Dermis microvascular lymphatic vessel endothelial cell (primary cell): ENCODE measurements around the gene SNED1. TPM values are rescaled to one million over a fixed set of nuclear protein-coding genes. Genes with fewer than 3 reads are reported as not detected.
"Not testable (repeated sequence)": the region's sequence is repeated elsewhere in the genome, so short reads cannot be mapped to it uniquely, and the experiment has no call there.

Experiments used
- DNase-seq, 2 donors: peaks; one replicate each; pipeline versions ENCODE4 v3.0.0 to v3.0.0-alpha.2; 2010; ENCODE audit warnings: low read depth in 2 of 2
- total RNA-seq: library from RNA; depleted of rRNA; stranded (reverse); fragments of >200 nt; gene quantifications from 2 replicates; pipeline ENCODE4 v1.2.1, GENCODE V29; 2014

SNED1 gene
- total RNA-seq, 1 donor from 2014 or later = 8.6 TPM

GRCh38 chr2:241082341-241083090 lies 84.1 kb downstream of the SNED1 start:
- no peak for DNase-seq

DNA sequence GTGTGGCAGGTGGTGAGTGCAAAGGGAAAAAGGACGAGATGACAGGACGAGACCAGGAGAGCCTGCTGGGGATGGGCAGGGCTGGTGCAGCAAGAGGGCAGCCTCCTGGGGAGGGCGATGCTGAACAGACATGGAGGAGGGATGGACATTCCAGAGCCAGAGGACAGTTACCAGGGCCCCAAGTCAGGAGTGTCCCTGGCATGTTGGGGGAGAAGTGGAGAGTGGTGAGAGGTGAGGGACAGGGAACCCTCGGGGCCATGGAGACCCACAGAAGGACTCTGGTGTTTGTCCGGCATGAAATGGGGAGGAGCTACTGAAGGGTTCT lies 84.6 kb downstream of the SNED1 start:
- no peak for DNase-seq

DNA sequence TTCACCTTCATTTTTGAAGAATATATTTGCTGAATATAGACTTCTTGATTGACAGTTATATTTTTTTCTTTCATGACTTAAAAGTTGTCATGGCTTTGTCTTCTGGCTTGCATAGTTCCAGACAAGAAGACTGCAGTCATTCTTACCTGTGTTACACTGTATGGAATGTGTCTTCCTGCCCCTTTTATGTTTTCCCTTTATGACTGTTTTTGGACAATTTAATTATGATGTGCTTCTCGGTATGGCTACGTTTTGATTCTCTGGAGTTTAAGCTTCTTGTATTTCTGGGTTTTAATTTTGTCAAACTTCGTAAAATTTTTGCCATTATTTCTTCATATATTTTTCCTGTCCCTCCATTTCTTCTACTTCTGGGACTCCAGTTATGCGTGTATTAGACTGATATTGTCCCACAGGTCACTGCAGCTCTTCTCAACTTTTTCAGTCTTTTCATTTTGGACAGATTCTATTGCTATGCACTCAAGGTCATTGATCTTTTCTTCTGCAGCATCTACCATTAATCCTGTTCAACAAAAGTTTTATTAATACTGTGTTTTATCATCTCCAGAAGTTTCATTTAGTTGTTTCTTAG lies 86.5 kb downstream of the SNED1 start:
- DNase-seq = no peak

- no peak for DNase-seq
These were observed 89.2 kb downstream of the SNED1 start for GRCh38 chr2:241087420-241088268.

DNA sequence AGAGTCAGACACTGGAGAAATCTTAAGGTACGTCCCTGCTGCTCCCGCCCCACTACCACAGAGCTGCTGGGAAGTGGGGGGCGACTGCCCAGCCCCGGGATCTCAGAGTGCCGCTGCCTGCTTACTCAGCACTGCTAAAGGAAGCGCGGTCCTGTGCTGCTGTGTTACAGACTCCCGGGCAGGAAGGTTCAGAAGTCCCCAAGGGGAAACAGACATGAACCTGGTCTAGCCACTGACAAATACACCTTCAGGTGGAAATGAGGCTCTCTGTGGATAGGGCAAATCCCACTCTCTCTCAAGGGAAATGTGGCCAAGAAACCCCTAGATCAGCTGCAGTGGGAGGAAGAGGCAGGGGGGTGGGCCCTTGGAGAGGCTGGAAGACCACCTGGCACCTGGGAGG lies 90.0 kb downstream of the SNED1 start:
- no peak for DNase-seq

- DNase-seq = peak in 1 of 2 donors; percentile 53
These were observed 90.6 kb downstream of the SNED1 start for GRCh38 chr2:241088791-241089732.

GRCh38 chr2:241091201-241091600 lies 92.8 kb downstream of the SNED1 start:
- DNase-seq = peak in 1 of 2 donors; percentile 32

GRCh38 chr2:241091734-241092445 lies 93.5 kb downstream of the SNED1 start:
- DNase-seq = no peak

DNA sequence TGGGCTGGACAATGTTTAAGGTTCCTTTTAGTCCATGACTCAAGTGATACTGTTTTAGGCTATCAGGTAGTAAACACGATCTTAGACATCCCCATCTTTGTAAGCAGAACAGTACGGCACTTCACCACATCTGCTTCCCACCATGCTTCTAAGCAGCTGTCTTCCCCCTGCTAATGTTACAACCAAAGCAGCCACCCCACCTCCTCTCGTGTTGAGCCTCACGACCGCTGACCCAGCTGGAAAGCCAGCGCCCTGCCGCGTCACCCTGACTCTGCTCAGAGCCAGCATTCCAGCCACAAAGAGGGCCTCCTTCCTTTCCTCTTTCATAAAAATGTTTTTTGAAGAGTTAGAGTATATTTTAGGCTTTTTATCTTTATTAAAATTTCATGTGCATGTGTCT lies 94.3 kb downstream of the SNED1 start:
- DNase-seq = no peak

GRCh38 chr2:241093133-241093781 lies 94.8 kb downstream of the SNED1 start:
- not testable (repeated sequence) for DNase-seq

- DNase-seq = no peak
These were observed 95.8 kb downstream of the SNED1 start for GRCh38 chr2:241094172-241094571.

DNA sequence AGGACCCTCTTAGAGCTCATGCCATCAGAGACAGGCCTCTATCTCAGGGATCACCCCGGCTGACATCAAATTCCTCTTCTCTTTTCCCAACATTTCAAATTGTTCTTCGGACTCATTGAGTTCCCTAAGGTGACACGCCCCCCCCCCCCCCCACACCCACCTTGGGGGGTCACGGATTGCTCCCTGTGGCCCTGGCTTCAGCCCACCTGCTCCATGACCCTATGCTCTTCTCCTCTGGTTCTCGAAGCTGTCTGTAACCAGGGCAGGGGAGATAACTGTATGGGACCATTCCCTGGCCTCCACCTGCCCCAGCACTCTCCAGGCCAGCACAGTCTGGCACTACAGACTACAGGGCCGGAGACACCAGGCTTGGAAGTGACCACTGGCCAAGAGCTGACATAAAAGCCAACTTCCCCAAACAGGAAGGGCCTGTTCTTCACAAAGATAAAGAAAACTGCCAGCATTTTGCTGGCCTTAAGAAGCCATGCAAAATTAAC lies 96.6 kb downstream of the SNED1 start:
- DNase-seq = peak in 1 of 2 donors; percentile 13

DNA sequence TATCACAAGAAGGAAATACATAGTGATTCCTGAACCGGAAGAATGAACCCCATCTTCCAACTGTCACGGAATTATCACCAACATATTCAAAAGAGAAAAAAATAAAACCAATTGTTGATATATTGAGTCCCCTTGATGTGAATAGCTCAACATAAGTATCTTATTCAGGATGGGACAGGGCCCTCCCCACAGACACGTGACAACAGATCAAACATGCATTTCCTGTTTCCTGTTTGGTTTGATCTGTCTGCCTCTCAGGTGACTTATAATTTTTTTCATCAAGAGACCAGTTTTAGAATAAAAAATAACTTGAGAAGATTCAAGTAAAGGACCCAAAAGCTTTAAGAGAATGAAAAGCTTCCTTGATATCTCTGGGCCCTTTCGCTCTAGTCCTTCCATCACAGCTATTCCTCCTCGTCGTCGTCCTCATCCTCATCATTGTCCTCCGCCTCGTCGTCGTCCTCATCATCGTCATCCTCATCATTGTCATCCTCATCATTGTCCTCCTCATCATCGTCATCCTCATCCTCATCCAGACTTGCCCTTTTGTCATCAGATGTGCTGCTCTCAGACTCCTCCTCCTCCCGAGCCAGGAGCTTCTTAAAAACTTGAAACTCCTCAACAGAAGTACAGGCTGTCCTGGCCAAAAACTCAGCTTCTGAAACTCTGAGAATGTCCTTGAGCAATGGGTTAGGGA lies 97.3 kb downstream of the SNED1 start:
- DNase-seq = peak in 1 of 2 donors; percentile 19

GRCh38 chr2:241096979-241097378 lies 98.6 kb downstream of the SNED1 start:
- no peak for DNase-seq

DNA sequence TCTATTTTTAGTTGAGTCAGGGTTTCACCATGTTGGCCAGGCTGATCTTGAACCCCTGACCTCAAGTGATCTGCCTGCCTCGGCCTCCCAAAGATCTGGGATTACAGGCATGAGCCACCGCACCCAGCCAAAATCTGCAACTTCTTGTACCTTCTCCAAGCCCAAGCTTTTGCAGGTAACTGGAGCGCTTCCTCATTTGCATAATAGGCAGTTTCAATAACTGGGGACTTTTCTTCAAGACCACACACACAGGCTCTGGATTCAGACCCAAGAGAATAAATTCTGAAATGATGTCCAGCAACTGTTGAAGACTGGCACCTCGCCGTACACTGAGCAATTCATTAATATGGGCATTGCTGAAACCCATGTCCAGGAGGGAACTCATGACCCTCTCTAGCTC lies 100.8 kb downstream of the SNED1 start:
- DNase-seq = no peak

- peak; percentile 47 to 82 for DNase-seq
These were observed 103.9 kb downstream of the SNED1 start, which contains the start of gene MTERF4 for GRCh38 chr2:241102239-241102803. Gene MTERF4 (minus strand): TSS chr2:241102287. CDS start chr2:241102273, 14 bp downstream.

GRCh38 chr2:241103176-241103595 lies 104.8 kb downstream of the SNED1 start:
- no peak for DNase-seq

GRCh38 chr2:241104611-241105010 lies 106.2 kb downstream of the SNED1 start:
- not testable (repeated sequence) for DNase-seq

- no peak for DNase-seq
These were observed 107.2 kb downstream of the SNED1 start for GRCh38 chr2:241105641-241106040.
